Measurements from ENCODE around the gene SH3PXD2B.

DNA sequence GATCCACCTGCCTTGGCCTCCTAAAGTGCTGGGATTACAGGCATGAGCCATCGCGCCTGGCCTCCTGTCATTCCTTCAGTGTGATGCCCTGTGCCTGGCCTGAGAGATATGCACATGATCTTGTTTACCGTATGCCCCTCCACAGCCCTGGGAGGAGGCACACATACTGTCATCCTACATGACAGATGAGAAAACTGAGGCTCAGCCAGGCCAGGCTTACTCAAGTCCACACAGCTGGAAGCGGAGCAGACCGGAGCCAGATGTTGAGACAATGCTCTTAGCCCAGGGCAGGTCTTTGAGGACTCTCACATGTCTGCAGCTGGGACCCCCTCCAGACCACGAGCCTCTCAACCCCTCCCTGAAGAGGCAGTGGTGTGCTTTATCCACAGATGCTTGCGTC is 38.7 kb upstream of the SH3PXD2B start:
- TF ChIP-seq BMI1 (IDR thresholded peaks at IDR 0.05; ENCODE audit: borderline replicate concordance) (no peak), HDGF (IDR thresholded peaks at IDR 0.05) (no peak), SPI1 (IDR thresholded peaks at IDR 0.05; ENCODE audit: borderline replicate concordance, insufficient read depth, low read depth, low read length) (no peak), MTA2 (IDR thresholded peaks at IDR 0.05; ENCODE audit: low read depth) (no peak), POLR2A (IDR thresholded peaks at IDR 0.05; ENCODE audit: low read depth, low read length) (no peak), BHLHE40 (IDR thresholded peaks at IDR 0.05; ENCODE audit: borderline replicate concordance in 1 of 2, low read depth in 2 of 2, low read length in 1 of 2) (no peak)

Measured in GM12878 (cell line).